ENCODE measurements around the gene CPT1B. TPM values are rescaled to one million over a fixed set of nuclear protein-coding genes. Genes with fewer than 3 reads are reported as not detected.

CPT1B gene
- total RNA-seq, 1 experiment from 2014 or later, result 13.1 TPM

GRCh38 chr22:50585781-50586180 lies 7.6 kb upstream of the CPT1B start:
- H3K4me1 ChIP-seq (ENCODE audit: insufficient read depth, low read length), result peaks cover 5% of the 10 kb centered on the region
- H3K4me3 ChIP-seq (ENCODE audit: low read length), result no peak overlapping the region
- no peaks in the 10 kb centered on the region for H3K9me3 ChIP-seq (ENCODE audit: low read length)
- no peak overlapping the region for H2AFZ ChIP-seq (ENCODE audit: low read length)
- H3K9me2 ChIP-seq (replicated peaks; ENCODE audit: low read length), result no peaks in the 10 kb centered on the region
- no peaks in the 10 kb centered on the region for H3F3A ChIP-seq (ENCODE audit: low read length, unreplicated experiment)
- H3K27ac ChIP-seq (ENCODE audit: low read length), result no peak overlapping the region
- ATAC-seq (no peak), DNase-seq (no peak)
- no peaks in the 10 kb centered on the region for H3K27me3 ChIP-seq (ENCODE audit: low read length)
- no peak overlapping the region for H3K9ac ChIP-seq (ENCODE audit: low read length)
- no TSS peak for BruUV-seq (replicated peaks)
- no peak overlapping the region for H3K4me2 ChIP-seq (ENCODE audit: low read length)
- CTCF ChIA-PET, result no interaction called here
- no peaks in the 10 kb centered on the region for H3K36me3 ChIP-seq (ENCODE audit: low read depth, low read length)
- H4K20me1 ChIP-seq (ENCODE audit: low read length), result no peaks in the 10 kb centered on the region
- POLR2A ChIA-PET (ENCODE audit: unreplicated experiment), result no interaction called here
- TF ChIP-seq CTCF (conservative IDR thresholded peaks at IDR 0.05; ENCODE audit: low read depth, low read length) (no peak), EZH2phosphoT487 (IDR thresholded peaks at IDR 0.05; ENCODE audit: borderline replicate concordance, low read length) (no peak), EZH2 (IDR thresholded peaks at IDR 0.05; ENCODE audit: low read length, unreplicated experiment) (no peak)
- peaks cover 18% of the 10 kb centered on the region for H3K79me2 ChIP-seq (ENCODE audit: low read length)
- intact Hi-C loops (cut with micrococcal nuclease), result no loop called here

- Histone ChIP-seq H3K36me3 (ENCODE audit: low read depth, low read length) (no peaks in the 10 kb centered on the region), H3K4me3 (ENCODE audit: low read length) (no peak overlapping the region), H3K9me2 (replicated peaks; ENCODE audit: low read length) (no peaks in the 10 kb centered on the region), H3K79me2 (ENCODE audit: low read length) (peaks cover 18% of the 10 kb centered on the region), H4K20me1 (ENCODE audit: low read length) (no peaks in the 10 kb centered on the region), H3K4me1 (ENCODE audit: insufficient read depth, low read length) (peaks cover 5% of the 10 kb centered on the region), H3K27ac (ENCODE audit: low read length) (no peak overlapping the region), H3F3A (ENCODE audit: low read length, unreplicated experiment) (no peaks in the 10 kb centered on the region), H3K27me3 (ENCODE audit: low read length) (no peaks in the 10 kb centered on the region), H2AFZ (ENCODE audit: low read length) (no peak overlapping the region), H3K9me3 (ENCODE audit: low read length) (no peaks in the 10 kb centered on the region), H3K4me2 (ENCODE audit: low read length) (no peak overlapping the region), H3K9ac (ENCODE audit: low read length) (no peak overlapping the region)
- no peak for ATAC-seq
- ChIA-PET CTCF (no interaction called here), POLR2A (ENCODE audit: unreplicated experiment) (no interaction called here)
- no TSS peak for BruUV-seq (replicated peaks)
- TF ChIP-seq EZH2phosphoT487 (IDR thresholded peaks at IDR 0.05; ENCODE audit: borderline replicate concordance, low read length) (no peak), EZH2 (IDR thresholded peaks at IDR 0.05; ENCODE audit: low read length, unreplicated experiment) (no peak), CTCF (conservative IDR thresholded peaks at IDR 0.05; ENCODE audit: low read depth, low read length) (no peak)
- intact Hi-C loops (cut with micrococcal nuclease), result no loop called here
- DNase-seq, result no peak
Measured at GRCh38 chr22:50585238-50585637, 7.0 kb upstream of the CPT1B start.

- peaks cover 5% of the 10 kb centered on the region for H3K4me1 ChIP-seq (ENCODE audit: insufficient read depth, low read length)
- no peaks in the 10 kb centered on the region for H3K36me3 ChIP-seq (ENCODE audit: low read depth, low read length)
- DNase-seq (no peak), ATAC-seq (no peak)
- H3K27me3 ChIP-seq (ENCODE audit: low read length), result no peaks in the 10 kb centered on the region
- H4K20me1 ChIP-seq (ENCODE audit: low read length), result no peaks in the 10 kb centered on the region
- no peaks in the 10 kb centered on the region for H3F3A ChIP-seq (ENCODE audit: low read length, unreplicated experiment)
- H3K4me3 ChIP-seq (ENCODE audit: low read length), result peak overlapping the region; percentile 77; the same call in 1 of the 2 replicates
- ChIA-PET CTCF (no interaction called here), POLR2A (ENCODE audit: unreplicated experiment) (no interaction called here)
- H2AFZ ChIP-seq (ENCODE audit: low read length), result no peak overlapping the region
- intact Hi-C loops (cut with micrococcal nuclease), result loop anchor here (5.0 kb wide), 1 partner anchor 108 kb away; no protein-coding TSS in a partner anchor
- no TSS peak for BruUV-seq (replicated peaks)
- peak overlapping the region; percentile 92; the same call in 1 of the 2 replicates for H3K4me2 ChIP-seq (ENCODE audit: low read length)
- H3K9me2 ChIP-seq (replicated peaks; ENCODE audit: low read length), result no peaks in the 10 kb centered on the region
- peak overlapping the region; percentile 97; the same call in 1 of the 2 replicates for H3K9ac ChIP-seq (ENCODE audit: low read length)
- H3K9me3 ChIP-seq (ENCODE audit: low read length), result no peaks in the 10 kb centered on the region
- TF ChIP-seq EZH2phosphoT487 (IDR thresholded peaks at IDR 0.05; ENCODE audit: borderline replicate concordance, low read length), result no peak
- no peak for TF ChIP-seq EZH2 (IDR thresholded peaks at IDR 0.05; ENCODE audit: low read length, unreplicated experiment)
- no peak for TF ChIP-seq CTCF (conservative IDR thresholded peaks at IDR 0.05; ENCODE audit: low read depth, low read length)
- peaks cover 18% of the 10 kb centered on the region for H3K79me2 ChIP-seq (ENCODE audit: low read length)
- H3K27ac ChIP-seq (ENCODE audit: low read length), result no peak overlapping the region
Measured at GRCh38 chr22:50584106-50585096, 6.2 kb upstream of the CPT1B start.

Data from PC-3 (cell line).